Measurements from ENCODE around the gene MYH7.
A peak's percentile ranks its signal among the peaks of the same experiment; 100 is the strongest.

MYH7 gene

DNA sequence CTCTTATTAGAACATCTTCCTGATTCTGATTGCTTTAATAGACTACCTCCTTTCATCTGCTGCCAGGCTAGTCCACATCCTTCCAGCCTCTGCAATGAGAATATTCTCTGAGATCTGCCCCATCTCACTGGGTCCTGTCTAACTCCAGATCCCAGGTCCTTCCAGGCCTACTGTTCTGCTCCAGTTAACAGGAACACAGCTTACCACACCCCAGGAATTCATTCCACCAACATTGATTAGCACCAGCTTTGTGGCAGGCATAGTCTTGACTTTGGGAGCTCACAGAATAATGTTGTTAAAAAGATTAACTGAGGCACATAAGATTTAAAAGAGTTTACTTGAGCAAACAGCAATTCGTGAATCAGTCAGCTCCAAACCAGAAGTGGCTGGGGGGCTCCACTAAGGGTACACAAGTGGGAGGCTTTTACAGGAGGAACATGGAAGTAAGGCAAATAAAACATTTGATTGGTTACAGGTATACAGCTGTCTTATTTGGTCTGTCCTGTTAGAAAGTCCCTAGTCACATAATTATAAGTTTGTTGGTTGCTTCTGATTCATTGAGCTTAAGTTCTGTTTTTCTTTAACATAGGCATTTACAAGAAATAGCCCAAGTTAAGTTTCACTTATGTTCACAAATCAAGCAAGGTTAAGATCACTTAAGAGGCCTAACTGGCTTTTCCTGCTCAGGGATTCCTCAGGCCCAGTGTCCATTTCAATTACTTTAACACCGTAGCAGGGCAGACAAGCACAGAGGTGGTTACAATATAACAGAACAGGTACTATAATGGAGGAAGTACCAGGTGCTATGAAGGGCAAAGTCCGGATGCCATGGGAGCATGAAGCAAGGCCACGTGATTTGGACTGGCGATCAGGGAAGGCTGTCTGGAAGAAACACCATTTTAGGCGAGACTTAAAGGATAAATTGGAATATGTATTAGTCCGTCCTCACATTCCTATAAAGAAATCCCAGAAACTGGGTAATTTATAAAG is 12.2 kb upstream of the MYH7 start:
- no peak for DNase-seq (ENCODE audit: low spot score)

DNA sequence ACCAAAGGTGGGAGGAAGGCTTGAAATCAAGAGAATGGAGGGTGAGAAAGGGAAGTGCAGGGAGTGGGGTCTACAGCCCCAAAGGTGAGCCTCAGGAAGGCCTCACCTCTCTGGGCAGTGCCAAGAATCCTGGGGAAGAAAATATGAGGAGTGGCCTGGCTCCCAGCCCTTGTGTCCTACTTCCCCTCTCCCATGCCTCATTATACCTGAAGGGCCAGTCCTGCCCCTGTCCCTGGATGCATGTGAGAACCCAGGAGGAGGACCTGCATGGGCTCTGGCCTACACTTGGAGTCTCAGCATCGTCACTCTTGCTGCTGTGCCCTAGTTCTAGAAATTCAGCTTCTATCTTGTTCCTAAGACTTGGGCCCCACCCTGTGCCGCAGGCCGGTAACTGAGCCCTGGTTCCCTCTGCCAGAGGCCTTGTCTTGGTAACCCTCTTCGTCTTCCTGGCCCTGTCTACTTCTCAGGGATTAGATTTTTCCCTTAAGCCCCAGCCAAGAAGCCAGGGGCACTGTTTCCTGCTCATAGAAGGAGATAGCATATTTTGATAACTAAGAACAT is 10.9 kb upstream of the MYH7 start:
- DNase-seq (ENCODE audit: low spot score), result no peak

DNA sequence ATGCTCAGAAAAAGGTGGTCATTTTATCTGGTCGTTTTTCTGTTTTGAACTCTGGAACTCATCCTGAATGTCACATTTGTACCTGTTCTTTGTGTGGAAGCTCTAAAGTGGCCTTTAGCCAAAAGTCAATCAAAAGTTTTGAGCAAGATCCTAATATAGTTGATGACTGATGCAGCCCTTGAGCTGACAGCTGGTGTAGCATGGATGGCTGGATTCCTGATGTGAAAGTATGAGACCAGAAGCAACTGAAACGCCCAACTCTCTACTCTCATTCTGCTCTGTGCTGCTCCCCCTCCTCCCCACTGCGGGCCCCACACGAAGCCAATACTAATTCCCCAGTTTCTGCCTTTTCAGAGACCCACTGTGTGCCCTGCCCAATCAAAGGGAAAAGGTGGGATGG is 10.3 kb upstream of the MYH7 start:
- no peak for DNase-seq (ENCODE audit: low spot score)

DNA sequence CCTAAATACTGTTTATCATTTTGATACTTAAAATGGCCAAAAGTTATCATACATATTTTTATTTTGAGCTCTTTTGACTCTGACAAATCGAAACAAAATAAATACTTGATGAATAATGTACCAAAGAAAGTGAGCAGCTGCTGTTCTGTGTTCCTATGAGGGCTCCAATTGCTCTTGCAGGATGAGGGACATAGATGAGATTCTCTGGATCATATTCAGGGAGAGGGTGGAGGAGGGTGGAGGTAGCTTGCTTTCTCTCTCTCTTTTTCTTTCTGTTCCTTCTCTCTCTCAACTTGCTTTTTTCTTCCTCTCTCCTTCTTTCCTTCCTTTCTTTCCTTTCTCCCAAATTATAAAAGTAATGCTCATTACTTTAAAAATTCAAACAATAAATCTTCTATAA is 8.9 kb upstream of the MYH7 start:
- DNase-seq (ENCODE audit: low spot score), result no peak

DNA sequence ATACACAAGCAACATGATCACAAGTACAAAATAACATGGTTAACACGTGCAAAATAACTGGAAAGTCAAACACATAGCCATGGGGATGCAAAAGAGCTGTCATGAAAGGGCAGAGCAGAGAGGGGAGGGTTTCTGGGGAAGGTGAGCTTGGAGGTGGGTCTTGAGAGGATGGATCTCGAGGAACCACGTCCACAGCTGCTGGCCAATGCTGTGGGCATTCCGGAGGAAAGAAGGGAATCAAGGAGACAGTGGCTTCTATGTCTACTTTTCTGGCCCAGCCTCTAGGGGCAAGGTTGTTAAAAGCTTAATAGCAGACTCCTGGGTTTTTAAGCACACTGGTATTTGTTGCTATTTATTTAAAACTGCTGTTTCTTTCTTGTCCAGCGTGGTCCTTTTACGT is 8.4 kb upstream of the MYH7 start:
- no peak for DNase-seq (ENCODE audit: low spot score)

DNA sequence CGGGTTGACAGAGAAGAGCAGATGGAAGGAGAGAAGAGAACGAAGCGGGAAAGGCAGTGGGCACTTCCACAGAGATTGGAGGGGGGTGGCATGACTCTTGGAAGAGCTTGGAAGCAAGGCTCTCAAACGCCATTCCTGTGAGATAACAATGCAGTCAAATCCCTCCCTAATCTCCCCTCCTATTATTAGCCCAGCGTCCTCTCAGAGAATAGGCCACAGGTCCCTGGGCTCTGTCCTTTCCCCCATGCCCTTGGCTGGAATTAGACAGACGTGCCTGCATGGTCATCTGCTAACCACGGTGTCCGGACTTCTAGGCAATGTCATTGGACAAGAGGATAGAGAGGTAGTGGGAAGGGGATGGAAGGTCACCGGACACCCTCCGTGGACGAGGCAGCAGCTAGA is 8.0 kb upstream of the MYH7 start:
- DNase-seq (ENCODE audit: low spot score), result no peak

DNA sequence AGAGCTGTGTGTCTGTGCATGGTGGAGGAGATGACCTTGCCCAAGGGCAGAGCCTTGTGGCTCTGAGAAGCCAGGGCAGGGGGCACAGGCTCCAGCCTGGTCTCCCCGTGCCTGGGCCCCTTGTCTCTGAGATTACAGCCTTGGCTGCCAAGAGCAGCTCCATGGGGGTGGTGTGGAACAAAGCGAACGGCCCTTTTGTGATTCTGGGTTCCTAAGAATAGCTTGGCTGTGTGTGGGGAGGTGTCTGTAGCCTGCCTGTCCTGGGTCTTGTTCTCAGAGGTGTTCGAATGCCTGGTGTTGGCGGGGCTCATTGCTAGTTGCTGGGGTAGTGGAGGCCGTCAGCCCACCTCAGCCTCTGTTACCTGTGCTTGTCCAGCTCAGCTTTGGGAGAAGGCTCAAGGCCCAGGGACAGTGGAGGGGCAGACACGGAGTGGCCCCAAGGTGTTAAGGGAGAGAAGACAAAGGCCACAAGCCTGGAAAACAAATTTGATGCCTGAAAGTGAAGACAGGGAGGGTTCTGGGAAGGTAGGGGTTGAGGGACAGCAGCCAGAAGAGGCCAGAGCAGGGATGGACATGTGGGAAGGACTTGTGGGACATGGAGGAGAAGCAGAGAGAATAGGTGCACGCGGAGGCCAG is 7.4 kb upstream of the MYH7 start:
- DNase-seq (ENCODE audit: low spot score), result no peak

DNA sequence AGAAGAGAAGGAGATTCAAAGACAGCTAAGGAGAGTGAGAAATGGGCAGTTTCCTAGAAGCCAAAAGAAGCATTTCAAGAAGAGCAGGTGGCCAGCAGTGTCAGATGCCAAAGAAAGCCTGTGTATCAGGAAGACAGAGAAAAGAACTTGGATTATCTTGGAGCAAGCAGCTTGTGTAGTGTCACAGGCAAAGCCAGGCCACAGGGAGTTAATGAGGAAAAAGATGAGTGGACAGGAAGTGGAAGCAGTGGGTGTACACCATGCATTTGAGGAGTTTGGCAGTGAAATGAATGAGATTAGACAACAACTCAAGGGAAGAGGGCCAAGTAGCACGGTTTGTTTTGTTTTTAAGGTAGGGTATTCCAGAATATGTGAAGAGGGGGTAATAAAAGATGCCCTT is 5.6 kb upstream of the MYH7 start:
- no peak for DNase-seq (ENCODE audit: low spot score)

DNA sequence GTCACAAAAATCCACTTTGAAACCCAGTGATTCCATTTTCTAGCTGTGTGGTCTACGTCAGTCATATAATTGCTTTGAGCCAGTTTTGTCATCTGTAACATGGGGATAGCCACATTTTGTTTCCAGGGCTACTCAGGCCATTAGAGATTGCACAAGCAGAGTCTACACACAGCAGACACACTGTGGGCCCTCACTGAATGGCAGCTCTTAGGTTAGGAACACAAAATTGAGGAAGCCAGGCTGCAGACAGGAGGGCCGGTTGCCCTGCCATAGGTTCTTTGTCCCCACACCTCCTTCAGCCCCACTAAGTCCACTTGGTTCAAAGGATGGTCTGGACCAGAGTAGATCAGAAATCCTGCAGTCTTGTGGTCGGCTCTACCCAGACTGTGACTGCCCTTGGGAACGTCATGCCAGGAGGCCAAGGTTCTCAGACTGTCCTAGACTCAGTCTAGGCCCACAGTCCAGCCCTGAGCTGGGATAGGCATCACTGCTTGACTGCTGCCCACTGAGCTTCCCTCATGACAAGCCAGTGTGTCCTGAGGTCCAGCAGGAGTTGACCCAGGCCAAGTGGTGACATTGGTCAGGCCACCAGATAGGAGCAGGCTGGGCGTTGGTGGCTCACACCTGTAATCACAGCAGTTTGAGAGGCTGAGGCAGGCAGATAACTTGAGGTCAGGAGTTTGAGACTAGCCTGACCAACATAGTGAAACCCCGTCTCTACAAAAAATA is 3.8 kb upstream of the MYH7 start:
- no peak for DNase-seq (ENCODE audit: low spot score)

DNA sequence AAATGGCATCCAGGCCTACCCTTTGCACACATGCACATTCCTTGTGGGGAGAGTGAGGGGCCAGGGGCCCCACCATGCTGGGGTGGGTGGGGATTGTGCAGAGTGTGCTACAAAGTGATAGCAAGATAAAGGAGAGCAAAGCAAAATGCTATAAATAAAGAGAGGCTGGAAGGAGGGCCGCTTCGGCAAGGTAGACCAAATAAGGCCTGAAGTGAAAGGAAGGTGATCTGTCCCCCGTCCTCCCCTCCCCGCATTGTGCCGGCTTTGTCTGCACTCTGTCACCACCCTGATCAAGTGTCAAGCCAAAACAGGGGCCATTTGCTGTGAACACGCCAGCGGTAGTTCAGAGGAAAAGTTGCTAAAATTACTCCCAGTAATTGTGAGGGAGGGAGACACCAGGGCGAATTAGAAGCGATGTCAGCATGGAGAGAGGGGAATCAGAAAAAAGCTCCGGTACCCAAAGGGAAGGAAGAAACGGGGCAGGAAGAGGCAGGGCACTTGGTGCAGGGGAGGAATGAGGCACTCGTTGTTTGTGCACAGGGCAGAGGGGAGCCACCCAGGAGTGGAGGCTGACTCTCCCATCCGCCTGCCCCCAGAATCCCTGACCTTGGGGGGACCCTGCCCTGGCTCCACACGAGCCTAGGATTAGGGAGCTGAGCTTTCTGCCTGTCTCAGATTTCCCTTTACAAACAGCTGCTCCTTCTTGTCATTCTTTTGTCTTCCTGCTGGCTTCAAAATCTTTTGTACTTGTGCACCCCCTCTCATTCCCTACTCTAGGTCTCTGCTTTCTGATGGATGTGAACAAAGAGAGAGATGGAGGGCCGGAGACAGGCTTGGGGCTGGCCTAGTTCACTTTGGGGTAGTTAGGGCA is 2.9 kb upstream of the MYH7 start:
- no peak for DNase-seq (ENCODE audit: low spot score)

DNA sequence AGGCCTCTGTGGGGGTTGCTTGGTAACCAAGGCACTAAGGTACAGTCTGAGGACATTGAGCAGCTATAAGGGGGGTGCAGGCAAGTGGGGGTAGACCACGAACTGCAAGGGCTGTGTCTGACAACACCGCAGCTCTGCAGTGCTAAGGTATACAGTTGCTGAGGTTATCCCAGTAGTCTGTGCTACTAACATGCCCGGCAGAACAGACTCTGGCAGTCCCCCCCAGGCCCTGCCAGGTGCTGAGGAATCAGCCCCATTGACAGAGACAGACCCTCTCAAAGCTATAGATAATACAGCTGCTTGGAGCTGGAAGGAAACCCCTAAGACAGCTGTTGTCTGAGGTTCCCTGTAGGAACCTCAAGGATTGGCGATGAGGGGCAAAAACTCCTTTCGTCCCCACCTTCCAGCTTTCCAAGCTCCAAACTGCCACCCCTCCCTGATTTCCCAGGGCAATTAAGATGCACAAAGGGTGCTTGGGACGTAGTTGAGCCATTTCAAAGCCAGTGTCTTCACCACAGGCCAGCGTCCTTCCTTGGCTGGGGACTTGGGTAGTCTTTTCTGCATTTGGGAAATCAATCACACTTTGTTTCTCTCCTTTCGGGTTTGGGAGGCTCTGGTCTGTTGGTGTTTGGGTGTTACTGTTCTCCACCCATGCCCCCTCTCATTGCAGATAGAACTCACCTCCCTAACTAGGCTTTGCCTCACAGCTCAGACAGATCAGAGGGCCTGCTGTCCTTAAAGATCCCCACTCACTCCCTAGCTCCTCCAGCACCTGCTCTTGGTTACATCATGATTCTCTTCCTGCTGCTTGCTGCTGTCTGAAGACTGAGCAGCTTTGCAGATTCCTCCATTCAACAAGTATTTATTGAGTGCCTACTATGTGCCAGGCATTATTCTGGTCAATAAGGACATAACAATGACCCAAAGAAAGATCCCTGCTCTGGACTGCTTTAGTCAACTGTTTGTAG is 2.0 kb upstream of the MYH7 start:
- no peak for DNase-seq (ENCODE audit: low spot score)

DNA sequence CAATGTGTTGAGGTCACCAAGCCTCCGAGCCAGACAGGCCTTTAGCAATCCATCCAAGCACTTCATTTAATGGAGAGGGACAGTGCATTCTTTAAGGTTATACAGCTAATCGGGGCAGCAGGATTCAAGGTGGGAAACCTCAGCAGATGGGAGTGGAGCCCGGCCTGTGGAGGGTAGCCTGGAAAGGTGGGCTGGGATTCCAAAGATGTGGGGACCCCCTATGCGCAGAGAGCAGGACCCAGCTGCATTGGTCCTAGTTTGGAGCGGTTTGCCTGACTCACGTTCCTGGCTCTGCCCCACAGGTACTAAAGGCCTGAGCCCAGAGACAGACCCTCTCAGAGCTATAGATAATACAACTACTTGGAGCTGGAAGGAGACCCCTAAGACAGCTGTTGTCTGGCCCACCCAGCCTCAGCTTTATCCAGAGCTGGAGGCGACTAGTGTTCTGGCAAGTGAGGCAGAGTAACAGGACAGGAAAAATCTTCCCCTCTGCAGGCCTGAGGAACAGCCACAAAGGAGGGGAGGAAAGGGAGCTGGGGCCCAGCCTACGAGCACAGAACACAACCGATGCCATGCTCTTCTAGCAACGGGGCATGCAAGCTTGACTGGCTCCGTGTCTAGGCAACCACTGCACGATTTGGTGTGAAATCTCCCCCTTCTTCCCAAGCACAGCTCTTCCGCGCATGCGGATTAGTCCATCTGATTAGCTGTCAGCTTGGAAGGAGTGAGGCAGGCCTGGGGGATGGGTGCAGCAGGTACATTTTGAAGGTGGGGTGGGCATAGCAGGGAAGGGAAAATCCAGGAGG is 1.1 kb upstream of the MYH7 start:
- DNase-seq (ENCODE audit: low spot score), result no peak

DNA sequence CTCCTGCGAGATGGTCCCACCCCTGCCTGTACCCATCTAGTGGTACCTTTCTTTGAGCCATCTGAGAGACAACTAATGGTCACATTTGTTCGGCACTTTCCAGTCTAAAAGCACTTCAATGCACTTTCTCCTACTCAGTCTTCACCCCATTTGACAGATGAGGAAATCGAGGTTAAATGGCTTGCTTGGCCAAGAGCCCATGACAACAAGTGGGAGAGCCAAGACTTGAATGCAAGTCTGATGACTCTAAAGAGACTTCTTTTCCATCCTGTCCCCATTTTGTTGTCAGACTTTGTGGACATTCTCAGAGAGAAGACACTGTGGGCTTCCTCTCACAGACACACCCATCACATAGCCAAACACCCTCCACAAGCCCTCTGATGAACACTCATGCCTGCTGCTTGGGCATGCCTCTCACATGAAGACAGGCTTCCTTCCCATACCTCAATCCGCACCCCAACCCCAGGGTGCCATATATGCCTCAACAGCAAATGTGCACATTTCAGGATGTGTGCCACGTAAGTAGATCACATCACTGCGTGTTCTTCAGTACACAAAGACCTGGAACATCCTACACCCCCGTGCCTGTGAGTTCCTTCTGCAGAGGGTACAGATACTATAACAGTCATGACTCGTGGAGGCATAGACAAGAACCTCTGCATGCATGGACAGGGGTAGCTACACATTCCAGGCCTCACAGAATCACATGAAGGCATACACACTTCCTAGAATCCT is 805 bp downstream of the MYH7 start:
- DNase-seq (ENCODE audit: low spot score), result no peak

DNA sequence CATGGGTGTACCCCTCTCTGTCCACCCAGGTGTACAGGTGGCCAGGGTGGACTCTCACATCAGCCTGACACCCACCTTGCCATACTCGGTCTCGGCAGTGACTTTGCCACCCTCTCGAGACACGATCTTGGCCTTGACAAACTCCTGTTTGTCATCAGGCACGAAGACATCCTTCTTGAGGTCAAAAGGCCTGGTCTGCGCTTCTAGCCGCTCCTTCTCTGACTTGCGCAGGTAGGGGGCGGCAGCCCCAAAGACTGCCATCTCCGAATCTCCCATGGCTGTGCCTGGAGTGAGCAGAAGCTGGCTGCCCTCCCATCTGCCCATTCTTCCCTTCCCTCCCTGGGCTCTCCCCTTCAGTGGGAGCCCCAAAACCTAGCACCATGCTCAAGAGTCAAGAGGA is 2.0 kb downstream of the MYH7 start:
- no peak for DNase-seq (ENCODE audit: low spot score)

DNA sequence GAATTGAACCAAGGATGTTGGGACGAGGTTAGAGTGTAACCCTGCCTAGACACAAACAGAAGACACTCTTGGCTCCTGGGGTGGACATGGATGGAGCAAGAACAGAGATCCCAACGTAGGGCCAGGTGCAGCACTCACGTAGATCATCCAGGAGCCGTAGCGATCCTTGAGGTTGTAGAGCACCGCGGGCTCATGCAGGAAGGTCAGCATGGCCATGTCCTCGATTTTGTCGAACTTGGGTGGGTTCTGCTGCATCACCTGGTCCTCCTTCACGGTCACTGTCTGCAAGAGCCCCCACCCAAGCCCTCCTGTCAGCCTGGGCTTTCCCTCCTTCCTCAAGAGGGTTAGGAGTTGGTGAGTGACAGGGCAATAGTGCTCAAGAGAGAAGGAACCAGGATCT is 2.5 kb downstream of the MYH7 start:
- no peak for DNase-seq (ENCODE audit: low spot score)

DNA sequence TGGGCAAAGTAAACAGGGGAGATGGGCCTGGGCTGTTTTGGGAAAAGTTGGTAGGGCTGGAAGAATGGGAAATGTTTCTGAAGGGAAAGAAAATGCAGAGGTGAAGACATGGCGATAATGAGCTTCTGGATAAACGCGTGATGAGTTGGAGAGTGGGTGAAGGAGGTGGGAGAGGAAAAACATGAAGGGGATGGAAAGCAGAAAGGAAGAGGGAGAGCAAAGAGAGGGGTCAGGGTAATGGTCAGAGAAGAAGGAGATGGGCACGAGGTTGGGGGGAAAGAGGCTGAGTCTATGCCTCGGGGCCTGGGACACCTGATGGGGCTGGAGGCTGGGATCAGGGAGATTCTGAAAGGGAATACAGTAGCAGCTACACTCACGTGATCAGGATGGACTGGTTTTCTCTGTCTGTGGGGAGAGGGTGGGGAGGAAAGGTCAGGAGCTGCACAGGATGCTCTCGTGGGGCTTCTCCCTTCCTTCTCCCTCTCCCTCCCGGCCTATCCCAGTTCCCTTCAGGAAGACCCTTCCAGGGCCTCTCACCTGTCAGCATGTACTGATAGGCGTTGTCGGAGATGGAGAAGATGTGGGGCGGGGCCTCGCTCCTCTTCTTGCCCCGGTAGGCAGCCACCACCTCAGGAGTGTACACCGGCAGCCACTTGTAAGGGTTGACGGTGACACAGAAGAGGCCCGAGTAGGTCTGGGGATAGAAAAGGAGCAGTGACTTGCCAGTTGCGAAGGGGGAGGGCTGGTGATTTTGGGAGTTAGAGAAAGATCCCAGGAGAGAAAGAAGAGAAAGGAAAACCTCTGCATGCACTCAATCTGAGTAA is 3.1 kb downstream of the MYH7 start:
- no peak for DNase-seq (ENCODE audit: low spot score)

DNA sequence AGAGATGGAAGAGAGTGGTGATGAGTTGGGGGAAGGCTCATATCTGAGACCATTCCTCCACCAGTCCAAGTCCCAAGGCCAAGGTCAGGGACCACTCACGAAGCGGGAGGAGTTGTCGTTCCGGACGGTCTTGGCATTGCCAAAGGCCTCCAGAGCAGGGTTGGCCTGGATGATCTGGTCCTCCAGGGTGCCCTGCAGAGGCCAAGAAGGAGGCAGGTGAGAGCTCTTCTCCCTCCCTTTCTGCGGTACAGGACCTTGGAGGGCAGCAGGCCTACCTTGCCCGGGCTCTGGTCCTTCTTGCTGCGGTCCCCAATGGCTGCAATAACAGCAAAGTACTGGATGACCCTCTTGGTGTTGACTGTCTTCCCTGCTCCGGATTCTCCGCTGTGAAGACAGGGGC is 4.0 kb downstream of the MYH7 start:
- no peak for DNase-seq (ENCODE audit: low spot score)

DNA sequence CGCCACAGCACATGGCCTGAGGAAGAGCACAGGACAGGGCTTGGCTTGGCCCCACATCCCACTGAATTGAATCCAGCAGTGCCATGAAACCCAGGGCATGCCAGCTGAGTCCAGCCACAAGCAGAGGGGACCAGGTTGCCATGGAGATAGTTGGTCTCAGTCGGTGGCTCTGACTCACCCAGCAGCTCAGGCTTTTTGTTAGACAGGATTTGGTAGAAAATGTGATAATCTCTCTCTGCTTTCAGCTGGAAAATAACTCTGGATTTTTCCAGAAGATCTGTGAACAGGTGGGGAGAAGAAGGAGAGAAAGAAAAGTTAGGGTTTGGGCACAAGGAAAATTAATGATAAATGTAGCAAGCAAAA is 4.8 kb downstream of the MYH7 start:
- DNase-seq (ENCODE audit: low spot score), result peak; percentile 46
